Spleen (tissue), 11 donors: ENCODE measurements around the gene SEMA4F. TPM values are rescaled to one million over a fixed set of nuclear protein-coding genes. Genes with fewer than 3 reads are reported as not detected.

Experiments used
- DNase-seq: peaks from one replicate; pipeline ENCODE4 v3.0.0-alpha.2; 2020
- H3K27ac ChIP-seq, 8 donors: fragments of 200-600 bp; sonication (generic) in 7 of 8; 1 replicate in 4 of 8; 2 replicates in 4 of 8; pipeline versions ENCODE4 v1.5.0 to v1.8.0; 2016 to 2021; ENCODE audit warnings: inconsistent platforms in 4 of 8, mild to moderate bottlenecking in 4 of 8, moderate library complexity in 1 of 8
- H3K27me3 ChIP-seq, 7 donors: fragments of 200-600 bp; sonication (generic) in 6 of 7; replicated peaks in 1 of 7; 1 replicate in 4 of 7; 2 replicates in 3 of 7; pipeline versions ENCODE4 v1.5.0 to v1.8.0; 2016 to 2021; ENCODE audit warnings: inconsistent platforms in 3 of 7, mild to moderate bottlenecking in 1 of 7
- H3K36me3 ChIP-seq, 6 donors: fragments of 200-600 bp; sonication (generic) in 5 of 6; 1 replicate in 4 of 6; 2 replicates in 2 of 6; pipeline versions ENCODE4 v1.5.0 to v1.8.0; 2016 to 2021; ENCODE audit warnings: inconsistent platforms in 2 of 6
- H3K4me1 ChIP-seq, 6 donors: fragments of 200-600 bp; sonication (generic) in 5 of 6; 1 replicate in 3 of 6; 2 replicates in 3 of 6; pipeline versions ENCODE4 v1.5.0 to v1.8.0; 2016 to 2021; ENCODE audit warnings: inconsistent platforms in 3 of 6
- H3K4me3 ChIP-seq, 8 donors: fragments of 200-600 bp; sonication (generic) in 7 of 8; 1 replicate in 4 of 8; 2 replicates in 4 of 8; pipeline versions ENCODE4 v1.5.0 to v1.8.0; 2016 to 2021; ENCODE audit warnings: inconsistent platforms in 4 of 8, mild to moderate bottlenecking in 4 of 8, moderate library complexity in 2 of 8
- H3K9me3 ChIP-seq, 8 donors: fragments of 200-600 bp; sonication (generic) in 7 of 8; 1 replicate in 4 of 8; 2 replicates in 4 of 8; pipeline versions ENCODE4 v1.5.0 to v1.8.0; 2016 to 2021; ENCODE audit warnings: inconsistent platforms in 4 of 8
- CTCF ChIP-seq, 11 experiments: fragments of 200-600 bp in 7 of 11; fragments of 450-650 bp in 4 of 11; sonication (generic) in 4 of 11; IDR thresholded peaks in 8 of 11; conservative IDR thresholded peaks in 3 of 11; 1 replicate in 7 of 11; 2 replicates in 4 of 11; pipeline versions ENCODE4 v1.4.0 to v1.8.0; 2016 to 2021; ENCODE audit warnings: antibody characterized with exemption in 11 of 11, inconsistent platforms in 4 of 11, mild to moderate bottlenecking in 1 of 11
- POLR2A ChIP-seq, 3 donors: fragments of 450-650 bp; IDR thresholded peaks; one replicate each; pipeline ENCODE4 v1.5.1; 2017; ENCODE audit warnings: antibody characterized with exemption in 3 of 3, mild to moderate bottlenecking in 1 of 3
- POLR2AphosphoS5 ChIP-seq, 3 donors: sonication (generic); formaldehyde crosslinking; IDR thresholded peaks; one replicate each; pipeline ENCODE4 v1.5.1; 2017; ENCODE audit warnings: antibody characterized with exemption in 3 of 3
- WGBS, 5 donors: extraction: QIAGEN DNeasy Blood & Tissue Kit in 3 of 5; methylation state at CpG; one replicate each; pipeline versions ENCODE4 v1.1.5 to v1.1.7; 2013 to 2018; 5-methylcytosine and 5-hydroxymethylcytosine counted together
- intact Hi-C: fragments of 100-400 bp; cut with DNase I; formaldehyde crosslinking; loops from one replicate; pipeline ENCODE4 v1.15.0; 2023; ENCODE audit warnings: low total_unique reads
- polyA plus RNA-seq, 3 donors: library from polyadenylated mRNA; stranded (reverse); fragments of 200-250 nt; gene quantifications; one replicate each; pipeline ENCODE4 v1.2.1, GENCODE V29; 2013
- total RNA-seq, 7 donors: library from RNA; depleted of rRNA in 3 of 7; stranded (reverse); fragments of >200 nt in 3 of 7; fragmentation: NEBNext Ultra II Directional in 4 of 7; extraction: Animal tissue kit (Norgen Biotek cat#: 25700) in 4 of 7; gene quantifications; one replicate each; pipeline versions ENCODE4 v1.1.0 to v1.2.1, GENCODE V29; 2016 to 2021
- donor health status: healthy with polysubstance abuse.
- donor health status: DM: no; HTN: no; CAD: no; lungs with moderate emphysema.
- donor health status: DM: no; HTN: no; CAD: no.
- donor health status: Bipolar disorder and iron deficiency.
- donor health status: healthy.
- donor health status: DM: no; HTN: no; CAD: no.
- donor health status: DM: yes; HTN: yes; CAD: no.

The SEMA4F gene
- total and polyA plus RNA-seq, 10 donors = 1.5 to 11.0 (median 6.9) TPM

GRCh38 chr2:74646834-74647482 lies 7.1 kb upstream of the SEMA4F start:
- H3K4me3 ChIP-seq = no peak overlapping the region
- H3K27ac ChIP-seq = no peak overlapping the region
- DNase-seq = no peak
- peaks cover 0 to 7% (median 0%) of the 10 kb centered on the region in 6 donors for H3K4me1 ChIP-seq
- WGBS, 5 donors = 95 to 97% (median 95%) methylated on average over 13 of the region's 13 CpGs
- H3K27me3 ChIP-seq = peaks cover 0 to 52% (median 18%) of the 10 kb centered on the region in 7 donors
- intact Hi-C loops = no loop called here
- TF ChIP-seq POLR2A (IDR thresholded peaks at IDR 0.05) (no peak), CTCF (IDR thresholded peaks at IDR 0.05 in 8 of 11, conservative IDR thresholded peaks at IDR 0.05 in 3 of 11) (no peak), POLR2AphosphoS5 (IDR thresholded peaks at IDR 0.05) (no peak)
- no peaks in the 10 kb centered on the region for H3K36me3 ChIP-seq
- H3K9me3 ChIP-seq = no peaks in the 10 kb centered on the region

GRCh38 chr2:74648009-74648443 lies 6.0 kb upstream of the SEMA4F start, which contains the start of gene M1AP:
TSS of gene M1AP (minus strand) at chr2:74648330. CDS start at chr2:74640275, 8,055 bp downstream.
- no peak within 1 kb of the TSS for H3K27ac ChIP-seq
- no peak for DNase-seq
- peak within 1 kb of the TSS in 5 of 8 donors; percentile 9 to 45 (median 18) for H3K4me3 ChIP-seq
- H3K9me3 ChIP-seq = no peaks in the 10 kb centered on the region
- WGBS, 5 donors = 11 to 42% (median 18%) methylated on average over 3 to 45 of the region's 45 CpGs
- intact Hi-C loops = no loop called here
- H3K4me1 ChIP-seq = peaks cover 0 to 7% (median 0%) of the 10 kb centered on the region in 6 donors
- H3K27me3 ChIP-seq = peaks cover 0 to 49% (median 18%) of the 10 kb centered on the region in 7 donors
- TF ChIP-seq POLR2A (IDR thresholded peaks at IDR 0.05) = no peak
- H3K36me3 ChIP-seq = no peaks in the 10 kb centered on the region

- H3K36me3 ChIP-seq = peaks cover 0 to 13% (median 0%) of the 10 kb centered on the region in 6 donors
Observed at GRCh38 chr2:74653589-74653984, 460 bp upstream of the SEMA4F start.

GRCh38 chr2:74655579-74655978 lies 1.5 kb downstream of the SEMA4F start:
- intact Hi-C loops = no loop called here
- 91 to 100% (median 93%) methylated on average over 1 of the region's 1 CpG for WGBS, 5 donors
- Histone ChIP-seq H3K27me3 (peaks cover 0 to 10% (median 0%) of the 10 kb centered on the region in 7 donors), H3K36me3 (peaks cover 0 to 23% (median 0%) of the 10 kb centered on the region in 6 donors), H3K27ac (no peak overlapping the region), H3K4me3 (no peak overlapping the region), H3K4me1 (peaks cover 4 to 21% (median 13%) of the 10 kb centered on the region in 6 donors), H3K9me3 (no peaks in the 10 kb centered on the region)
- DNase-seq = no peak
- TF ChIP-seq POLR2AphosphoS5 (IDR thresholded peaks at IDR 0.05) (no peak), POLR2A (IDR thresholded peaks at IDR 0.05) (no peak), CTCF (IDR thresholded peaks at IDR 0.05 in 8 of 11, conservative IDR thresholded peaks at IDR 0.05 in 3 of 11) (no peak)

More at GRCh38 chr2:74653589-74653984, 460 bp upstream of the SEMA4F start:
- peak overlapping the region in 6 of 8 donors; percentile 36 to 84 (median 70) for H3K27ac ChIP-seq
- H3K4me3 ChIP-seq = peak overlapping the region; percentile 58 to 91 (median 64)
- H3K4me1 ChIP-seq = peaks cover 4 to 21% (median 13%) of the 10 kb centered on the region in 6 donors
- TF ChIP-seq CTCF (IDR thresholded peaks at IDR 0.05 in 8 of 11, conservative IDR thresholded peaks at IDR 0.05 in 3 of 11) (no peak), POLR2AphosphoS5 (IDR thresholded peaks at IDR 0.05) (no peak), POLR2A (IDR thresholded peaks at IDR 0.05) (no peak)
- no peak for DNase-seq
- peaks cover 0 to 26% (median 8%) of the 10 kb centered on the region in 7 donors for H3K27me3 ChIP-seq
- WGBS, 5 donors = 9 to 12% (median 10%) methylated on average over 15 of the region's 15 CpGs
- intact Hi-C loops = no loop called here
- no peaks in the 10 kb centered on the region for H3K9me3 ChIP-seq
